HUES6 (cell line): ENCODE measurements around the gene HECTD2.
"Not testable (repeated sequence)": the region's sequence is repeated elsewhere in the genome, so short reads cannot be mapped to it uniquely, and the experiment has no call there.

Experiments
- H3K27ac ChIP-seq: 2 replicates; pipeline ENCODE4 v1.7.0; 2013; ENCODE audit warnings: low read depth, mild to moderate bottlenecking, low read length, inconsistent platforms
- H3K27me3 ChIP-seq: 2 replicates; pipeline ENCODE4 v1.6.1; 2013; ENCODE audit warnings: low read length; ENCODE audit not compliant: control insufficient read depth, insufficient read depth
- H3K36me3 ChIP-seq: 2 replicates; pipeline ENCODE4 v1.6.1; 2013; ENCODE audit warnings: low read length; ENCODE audit not compliant: control insufficient read depth, insufficient read depth
- H3K4me1 ChIP-seq: 2 replicates; pipeline ENCODE4 v1.6.1; 2013; ENCODE audit warnings: low read length; ENCODE audit not compliant: control insufficient read depth, insufficient read depth
- H3K4me3 ChIP-seq: 2 replicates; pipeline ENCODE4 v1.5.1; 2013; ENCODE audit warnings: low read depth, low read length
- H3K9ac ChIP-seq: one replicate; pipeline ENCODE4 v1.6.1; 2013; ENCODE audit warnings: mild to moderate bottlenecking, low read length
- H3K9me3 ChIP-seq: 2 replicates; pipeline ENCODE4 v1.6.1; 2013; ENCODE audit warnings: low read depth, low read length; ENCODE audit not compliant: control insufficient read depth, insufficient read depth

The HECTD2 gene

DNA sequence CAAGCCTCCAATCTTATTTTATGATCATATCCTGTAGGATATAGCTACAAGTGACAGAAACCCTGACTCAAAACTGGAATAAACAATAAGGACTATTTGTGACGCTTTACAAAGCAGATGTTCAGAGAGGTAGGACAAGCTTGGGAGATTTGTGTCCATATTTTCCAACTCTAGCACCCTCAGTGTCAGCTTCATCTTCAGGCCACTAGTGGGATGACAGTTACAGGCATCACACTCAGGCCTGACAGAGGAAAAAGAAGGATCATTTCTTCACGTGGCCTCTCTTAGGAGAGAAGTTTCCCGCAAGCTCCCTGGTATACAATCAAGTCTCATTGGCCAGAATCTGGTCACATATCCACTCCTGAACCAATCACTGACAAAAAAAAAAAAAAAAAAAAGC is 148.3 kb downstream of the HECTD2 start:
- H3K4me3 ChIP-seq = no peak overlapping the region

GRCh38 chr10:91559169-91559568 is 149.0 kb downstream of the HECTD2 start:
- Histone ChIP-seq H3K9ac (no peak overlapping the region), H3K4me3 (no peak overlapping the region), H3K9me3 (peaks cover 18% of the 10 kb centered on the region), H3K4me1 (no peaks in the 10 kb centered on the region), H3K27me3 (no peaks in the 10 kb centered on the region), H3K36me3 (no peaks in the 10 kb centered on the region), H3K27ac (no peak overlapping the region)

More for the DNA sequence above, 148.3 kb downstream of the HECTD2 start:
- no peaks in the 10 kb centered on the region for H3K36me3 ChIP-seq
- no peak overlapping the region for H3K27ac ChIP-seq
- no peaks in the 10 kb centered on the region for H3K27me3 ChIP-seq
- no peak overlapping the region for H3K9ac ChIP-seq
- peaks cover 18% of the 10 kb centered on the region for H3K9me3 ChIP-seq
- H3K4me1 ChIP-seq = no peaks in the 10 kb centered on the region

DNA sequence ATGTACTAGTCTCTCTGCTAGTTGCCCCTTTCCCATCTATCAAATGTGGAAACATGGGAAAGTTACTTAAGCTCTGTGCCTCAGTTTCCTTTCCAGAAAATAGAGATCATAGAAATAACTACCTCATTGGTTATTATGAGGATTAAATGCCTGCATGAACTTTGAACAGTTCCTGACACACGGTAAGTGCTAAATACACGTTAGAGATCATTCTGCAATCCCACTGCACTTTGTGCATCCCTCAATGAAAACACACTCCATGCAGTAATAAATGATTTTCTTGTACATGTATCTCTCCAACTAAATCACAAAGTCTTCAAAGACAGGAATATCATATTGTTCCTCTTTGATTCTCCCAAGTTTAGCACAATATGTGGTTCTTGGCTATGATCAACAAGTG is 149.6 kb downstream of the HECTD2 start:
- Histone ChIP-seq H3K4me3 (no peak overlapping the region), H3K36me3 (no peaks in the 10 kb centered on the region), H3K9me3 (peaks cover 18% of the 10 kb centered on the region), H3K4me1 (no peaks in the 10 kb centered on the region), H3K27me3 (no peaks in the 10 kb centered on the region), H3K27ac (no peak overlapping the region), H3K9ac (no peak overlapping the region)

DNA sequence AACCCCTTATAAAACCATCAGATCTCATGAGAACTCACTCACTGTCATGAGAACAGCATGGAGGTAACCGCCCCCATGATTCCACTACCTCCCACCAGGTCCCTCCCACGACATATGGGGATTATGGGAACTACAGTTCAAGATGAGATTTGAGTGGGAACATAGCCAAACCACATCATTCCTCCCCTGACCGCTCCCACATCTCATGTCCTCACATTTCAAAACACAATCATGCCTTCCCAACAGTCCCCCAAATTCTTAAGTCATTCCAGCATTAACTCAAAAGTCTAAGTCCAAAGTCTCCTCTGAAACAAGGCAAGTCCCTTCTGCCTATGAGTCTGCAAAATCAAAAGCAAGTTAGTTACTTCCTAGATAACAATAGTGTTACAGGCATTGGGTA is 150.7 kb downstream of the HECTD2 start:
- H3K4me3 ChIP-seq, H3K36me3 ChIP-seq: not testable (repeated sequence)

DNA sequence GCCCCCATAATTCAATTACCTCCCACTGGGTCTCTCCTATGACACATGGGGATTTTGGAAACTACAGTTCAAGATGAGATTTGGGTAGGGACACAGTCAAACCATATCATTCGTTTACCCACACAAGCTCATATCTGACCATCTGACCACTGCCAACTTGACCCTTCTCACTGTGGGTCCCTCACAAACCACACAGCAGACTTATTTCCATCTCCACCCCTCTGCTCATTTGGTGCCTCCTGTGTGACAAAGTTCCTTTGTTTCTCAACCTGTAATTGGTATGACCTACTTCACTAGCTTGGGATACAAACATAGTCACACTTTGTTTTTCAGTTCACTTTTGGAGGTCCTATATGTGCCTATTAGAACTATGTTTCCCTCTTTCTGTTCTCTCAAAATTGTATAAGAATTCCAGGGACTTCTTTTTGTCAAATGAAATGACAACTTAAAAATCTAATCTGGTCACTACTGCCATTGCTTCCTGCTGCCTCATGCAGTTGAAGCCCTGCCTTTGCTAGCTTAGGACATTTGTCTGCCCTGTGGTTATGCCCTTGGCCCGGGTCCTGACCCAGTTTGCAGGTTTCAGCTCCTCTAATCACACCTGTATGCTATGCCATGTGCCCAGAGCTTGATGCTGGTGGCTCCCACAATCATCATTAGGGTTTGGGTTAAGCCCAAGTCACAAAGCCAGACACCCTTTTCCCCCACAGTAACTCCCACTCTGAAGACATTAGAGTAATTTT is 152.9 kb downstream of the HECTD2 start:
- H3K4me1 ChIP-seq = no peaks in the 10 kb centered on the region
- no peaks in the 10 kb centered on the region for H3K27me3 ChIP-seq
- no peak overlapping the region for H3K4me3 ChIP-seq
- no peak overlapping the region for H3K9ac ChIP-seq
- H3K9me3 ChIP-seq = peaks cover 18% of the 10 kb centered on the region
- no peaks in the 10 kb centered on the region for H3K36me3 ChIP-seq
- H3K27ac ChIP-seq = no peak overlapping the region

More for the DNA sequence above, 150.7 kb downstream of the HECTD2 start:
- H3K27ac ChIP-seq, H3K9ac ChIP-seq, H3K4me1 ChIP-seq, H3K27me3 ChIP-seq: not testable (repeated sequence)
- H3K9me3 ChIP-seq = peaks cover 18% of the 10 kb centered on the region

DNA sequence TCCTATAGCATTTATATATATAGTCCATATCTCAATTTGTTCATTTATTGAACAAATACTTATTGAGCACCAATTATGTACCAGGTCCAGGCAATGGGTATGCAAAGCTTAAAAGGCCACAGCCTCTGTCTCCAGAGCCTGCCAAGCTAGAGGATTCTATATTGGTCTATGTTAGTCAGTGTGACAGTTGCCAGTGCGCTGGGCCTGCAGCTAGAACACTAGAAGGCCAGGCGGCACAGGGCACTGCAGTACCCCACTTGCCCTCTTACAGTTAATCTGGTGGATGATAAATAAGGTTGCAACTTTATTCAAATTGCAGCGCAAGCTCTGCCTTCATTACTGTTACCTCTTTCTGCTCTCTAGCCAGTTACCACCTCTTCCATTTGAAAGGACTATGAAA is 153.9 kb downstream of the HECTD2 start:
- no peak overlapping the region for H3K9ac ChIP-seq
- H3K4me1 ChIP-seq = no peaks in the 10 kb centered on the region
- no peaks in the 10 kb centered on the region for H3K36me3 ChIP-seq
- no peak overlapping the region for H3K27ac ChIP-seq
- H3K9me3 ChIP-seq = peaks cover 18% of the 10 kb centered on the region
- no peak overlapping the region for H3K4me3 ChIP-seq
- H3K27me3 ChIP-seq = no peaks in the 10 kb centered on the region
